KBM-7 (cell line): ENCODE data around the gene GRK4.
"Not testable (repeated sequence)": the region's sequence is repeated elsewhere in the genome, so short reads cannot be mapped to it uniquely, and the experiment has no call there.

ENCODE experiments used
- DNase-seq: peaks from one replicate; pipeline ENCODE4 v3.0.0-alpha.2; 2015
- in situ Hi-C: fragments of 300-500 bp; cut with MboI; formaldehyde crosslinking; loops from 2 replicates; pipeline ENCODE4 v1.14.3; 2020; ENCODE audit warnings: low sequenced_read_pairs, low pct_unique_long_range_greater_than_20kb, mixed read lengths

GRK4 gene

DNA sequence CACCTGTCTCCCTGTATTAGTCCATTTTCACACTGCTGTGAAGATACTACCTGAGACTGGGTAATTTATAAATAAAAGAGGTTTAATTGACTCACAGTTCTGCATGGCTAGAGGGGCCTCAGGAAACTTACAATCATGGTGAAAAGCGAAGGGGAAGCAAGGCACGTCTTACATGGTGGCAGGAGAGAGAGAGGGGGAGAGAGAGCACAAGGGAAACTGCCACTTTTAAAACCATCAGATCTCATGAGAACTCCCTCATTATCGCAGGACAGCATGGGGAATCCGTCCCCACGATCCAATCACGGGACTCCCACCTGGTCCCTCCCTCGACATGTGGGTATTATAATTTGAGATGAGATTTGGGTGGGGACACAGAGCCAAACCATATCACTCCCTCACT is 20.3 kb downstream of the GRK4 start:
- DNase-seq, in situ Hi-C loops: not testable (repeated sequence)

DNA sequence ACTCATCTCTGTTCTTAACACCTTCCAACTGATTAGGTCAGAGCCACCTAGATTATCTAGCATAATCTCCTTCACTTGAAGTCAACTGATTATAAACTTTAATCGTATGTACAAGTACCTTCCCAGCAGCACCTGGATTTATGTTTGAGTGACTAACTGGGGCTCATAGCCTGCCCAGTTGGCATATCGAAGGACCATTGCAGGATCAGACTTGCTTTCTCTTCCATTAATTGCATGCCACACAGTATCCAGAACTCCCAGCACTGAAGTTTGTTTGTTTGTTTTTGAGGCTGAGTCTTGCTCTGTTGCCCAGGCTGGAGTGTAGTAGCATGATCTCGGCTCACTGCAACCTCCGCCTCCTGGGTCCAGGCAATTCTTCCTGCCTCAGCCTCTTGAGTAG is 27.9 kb downstream of the GRK4 start:
- in situ Hi-C loops: no loop called here
- DNase-seq: no peak

DNA sequence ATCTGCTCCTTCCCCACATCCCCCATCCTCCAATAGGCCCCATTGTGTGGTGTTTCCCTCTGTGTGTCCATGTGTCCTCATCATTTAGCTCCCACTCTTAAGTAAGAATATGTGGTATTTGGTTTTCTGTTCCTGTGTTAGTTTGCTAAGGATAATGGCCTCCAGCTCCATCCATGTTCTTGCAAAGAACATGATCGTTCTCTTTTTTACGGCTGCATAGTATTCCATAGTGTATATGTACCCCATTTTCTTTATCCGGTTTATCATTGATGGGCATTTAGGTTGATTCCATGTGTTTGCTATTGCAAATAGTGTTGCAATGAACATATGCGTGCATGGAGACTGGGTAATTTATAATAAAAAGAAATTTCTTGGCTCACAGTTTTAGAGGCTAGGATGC is 31.5 kb downstream of the GRK4 start:
- in situ Hi-C loops: no loop called here
- no peak for DNase-seq

DNA sequence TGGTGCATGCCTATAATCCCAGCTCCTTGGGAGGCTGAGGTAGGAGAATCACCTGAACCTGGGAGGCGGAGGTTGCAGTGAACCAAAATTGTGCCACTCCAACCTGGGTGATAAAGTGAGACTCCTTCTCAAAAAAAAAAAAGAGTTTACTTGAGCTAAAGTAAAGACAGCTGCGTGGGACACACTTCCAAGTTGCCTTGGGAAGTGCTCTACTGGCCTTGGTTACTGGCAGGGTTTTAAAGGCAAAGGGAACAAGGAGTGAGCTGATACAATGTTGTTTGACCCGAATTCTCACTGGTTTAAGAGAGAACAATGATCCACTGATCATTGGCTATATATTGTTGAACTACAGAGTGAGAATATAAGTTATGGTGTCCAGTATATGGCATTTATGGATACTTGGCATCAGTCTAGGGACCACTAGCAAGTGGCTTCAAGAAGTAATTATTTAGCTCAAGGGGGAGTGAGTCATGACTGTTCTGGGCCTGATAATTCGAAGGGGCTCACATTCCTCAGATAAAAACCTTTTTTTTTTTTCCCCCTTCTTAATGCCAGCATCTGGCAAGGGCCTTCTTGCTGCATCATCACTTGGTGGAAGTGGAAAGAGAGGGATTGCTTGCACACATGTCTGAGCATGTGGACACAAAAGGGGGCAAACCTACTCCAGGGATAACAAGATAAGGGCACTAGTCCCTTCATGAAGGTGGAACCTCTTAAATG is 32.3 kb downstream of the GRK4 start:
- DNase-seq: no peak
- in situ Hi-C loops: no loop called here

DNA sequence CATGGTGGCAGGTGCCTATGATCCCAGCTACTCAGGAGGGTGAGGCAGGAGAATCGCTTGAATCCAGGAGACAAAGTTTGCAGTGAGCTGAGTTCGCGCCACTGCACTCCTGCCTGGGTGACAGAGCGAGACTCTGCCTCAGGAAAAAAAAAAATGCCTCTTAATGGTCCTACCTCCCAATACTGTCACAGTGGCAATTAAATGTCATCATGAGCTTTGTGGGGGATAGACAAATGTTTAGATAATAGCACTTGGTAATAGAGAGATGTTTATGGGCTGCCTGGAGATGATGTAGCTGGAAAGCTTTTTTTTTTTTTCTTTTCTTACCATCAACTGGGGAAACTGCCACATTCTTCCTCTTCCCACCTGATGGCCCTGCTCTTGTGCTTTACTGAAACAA is 33.0 kb downstream of the GRK4 start:
- DNase-seq: no peak
- in situ Hi-C loops: no loop called here

DNA sequence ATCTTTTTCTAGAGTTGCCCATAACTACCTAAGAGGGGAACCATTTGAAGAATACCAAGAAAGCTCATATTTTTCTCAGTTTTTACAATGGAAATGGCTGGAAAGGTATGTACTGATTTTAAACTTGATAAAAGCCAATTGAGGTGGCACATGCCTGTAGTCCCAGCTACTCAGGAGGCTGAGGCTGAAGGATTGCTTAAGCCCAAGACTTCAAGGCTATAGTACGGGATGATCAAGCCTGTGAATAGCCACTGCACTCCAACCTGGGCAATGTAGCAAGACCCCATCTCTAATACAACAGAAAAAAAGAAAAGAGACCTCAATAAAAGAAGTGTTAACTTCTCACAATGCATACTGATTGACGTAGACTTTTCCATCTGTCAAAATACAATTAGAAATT is 44.4 kb downstream of the GRK4 start:
- in situ Hi-C loops: no loop called here

DNA sequence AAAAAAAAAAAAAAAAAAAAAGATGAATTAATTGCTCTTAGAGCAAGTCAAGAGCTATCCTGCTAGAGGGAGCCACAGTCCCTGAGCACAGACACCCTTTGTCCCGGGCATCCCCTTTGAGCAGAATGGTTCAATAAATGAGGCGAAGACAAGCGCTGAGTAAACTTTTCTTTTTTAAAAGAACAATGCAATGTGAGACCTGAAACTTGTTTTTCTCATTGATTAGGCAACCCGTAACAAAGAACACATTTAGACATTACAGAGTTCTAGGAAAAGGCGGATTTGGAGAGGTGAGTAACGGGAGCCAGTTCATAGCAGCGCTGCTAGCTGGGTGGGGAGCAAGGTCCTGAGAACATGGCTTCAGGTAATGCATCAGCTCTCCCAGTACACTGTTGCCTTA is 46.1 kb downstream of the GRK4 start:
- peak; percentile 10 for DNase-seq
- in situ Hi-C loops: no loop called here

More for the DNA sequence above, 44.4 kb downstream of the GRK4 start:
- no peak for DNase-seq

DNA sequence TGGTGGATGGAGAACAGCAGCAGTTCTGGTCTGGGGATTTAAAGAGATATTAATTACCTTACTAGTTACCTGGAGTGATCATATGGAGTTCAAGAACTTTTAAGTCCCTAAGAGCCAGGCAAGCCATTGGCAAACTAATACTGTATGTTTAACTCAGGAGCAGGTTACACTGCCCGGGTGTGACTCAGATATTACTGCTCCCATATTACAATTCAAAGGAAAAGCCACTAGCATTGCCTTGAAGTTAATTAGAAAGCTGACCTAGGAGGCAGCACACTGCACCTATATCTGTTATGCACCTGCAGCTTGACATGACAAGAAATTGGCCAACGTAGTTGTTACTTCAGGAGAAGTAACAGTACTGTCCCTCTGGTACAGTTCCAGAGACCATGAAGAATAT is 47.2 kb downstream of the GRK4 start:
- no peak for DNase-seq
- in situ Hi-C loops: no loop called here

DNA sequence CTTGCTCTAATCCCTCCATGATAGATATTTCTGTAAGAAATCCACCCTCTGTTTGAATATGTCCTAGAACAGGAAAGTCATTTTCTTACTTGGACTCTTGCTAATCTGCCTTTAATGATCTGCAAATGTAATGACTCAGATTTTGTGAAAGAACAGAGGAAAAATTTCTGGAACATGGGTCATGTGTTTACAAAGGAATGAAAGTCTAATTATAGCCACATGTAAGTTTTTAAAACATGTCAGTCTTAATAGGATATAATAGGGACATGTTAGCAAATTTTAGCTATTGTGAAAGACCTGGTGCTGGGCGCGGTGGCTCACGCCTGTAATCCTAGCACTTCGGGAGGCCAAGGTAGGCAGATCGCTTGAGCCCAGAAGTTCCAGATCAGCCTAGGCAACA is 47.6 kb downstream of the GRK4 start:
- DNase-seq: no peak
- in situ Hi-C loops: no loop called here

DNA sequence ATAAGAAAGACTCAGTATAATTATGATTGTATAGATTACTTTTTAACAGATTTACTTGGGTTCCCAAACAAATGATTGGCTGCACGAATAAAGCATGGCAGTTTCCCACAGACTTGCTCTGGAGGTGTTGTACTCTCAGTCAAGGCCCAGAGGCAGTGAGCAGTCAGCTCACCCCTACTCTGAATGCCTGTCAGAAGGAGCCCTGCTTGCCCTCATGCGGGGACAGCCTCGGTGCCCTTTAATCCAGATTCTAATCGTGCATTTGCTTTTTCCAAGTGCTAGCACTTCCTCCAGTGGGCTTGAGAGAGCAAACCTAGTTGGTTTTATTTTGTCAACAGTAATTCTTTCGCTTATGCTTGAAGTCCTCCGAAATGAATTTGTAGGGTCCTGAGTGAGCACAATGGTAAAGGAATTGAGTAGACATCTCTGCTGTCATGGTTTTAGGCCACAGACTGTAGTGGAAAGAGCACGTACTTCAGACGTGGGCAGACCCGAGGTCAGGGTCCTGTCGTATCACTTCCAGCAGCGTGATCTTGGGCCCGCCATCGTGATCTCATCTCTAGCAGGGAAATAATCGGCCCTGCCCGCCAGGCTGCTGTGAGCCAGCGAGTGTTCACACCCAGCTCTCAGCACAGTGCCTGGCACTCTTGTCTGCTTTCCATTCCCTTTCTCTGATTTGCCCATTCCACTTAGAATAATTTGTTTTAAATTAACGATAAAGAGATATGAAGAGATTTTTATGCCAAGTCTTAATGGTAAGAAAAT is 48.3 kb downstream of the GRK4 start:
- DNase-seq: no peak
- in situ Hi-C loops: no loop called here

DNA sequence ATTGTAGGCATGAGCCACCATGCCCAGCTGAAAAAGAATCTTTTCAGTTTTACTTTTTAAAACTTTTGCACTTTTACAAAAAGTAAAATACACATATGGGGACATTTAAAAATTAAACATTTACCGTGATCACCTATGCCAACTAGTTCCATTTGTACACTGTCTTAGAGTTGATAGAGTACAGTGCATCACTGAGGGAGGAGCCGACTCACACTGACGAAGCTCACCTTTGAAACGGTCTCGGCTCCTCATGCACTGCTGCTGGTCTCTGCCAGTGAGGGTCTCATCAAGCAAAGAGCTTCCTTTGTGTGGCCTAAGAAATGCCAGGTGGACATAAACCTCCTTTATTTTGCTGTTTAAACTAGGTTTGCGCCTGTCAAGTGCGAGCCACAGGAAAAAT is 50.0 kb downstream of the GRK4 start:
- no peak for DNase-seq
- in situ Hi-C loops: no loop called here

DNA sequence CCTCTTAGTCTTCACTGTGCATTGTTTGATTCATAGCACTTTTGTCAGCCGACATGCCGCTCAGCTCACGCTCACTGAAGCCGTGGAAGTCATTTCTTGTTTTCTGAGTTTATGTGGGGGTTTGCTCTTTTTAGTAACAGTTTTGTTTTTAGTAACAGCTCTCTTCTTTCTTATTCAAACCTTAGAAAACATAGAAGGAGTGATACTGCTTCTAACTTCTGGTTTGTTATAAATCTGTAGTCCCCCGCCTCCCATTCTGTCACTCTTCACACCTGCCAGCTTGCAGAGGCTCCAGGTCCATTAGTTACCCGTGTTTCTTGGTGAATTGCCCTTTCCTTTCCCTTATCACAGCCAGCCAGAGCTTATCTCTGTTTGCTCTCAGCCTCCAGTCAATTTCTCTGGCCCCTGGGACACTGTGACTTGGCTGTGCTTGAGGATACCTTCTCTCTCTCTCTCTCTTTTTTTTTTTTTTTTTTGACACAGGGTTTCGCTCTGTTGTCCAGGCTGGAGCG is 50.5 kb downstream of the GRK4 start:
- no peak for DNase-seq
- in situ Hi-C loops: no loop called here

DNA sequence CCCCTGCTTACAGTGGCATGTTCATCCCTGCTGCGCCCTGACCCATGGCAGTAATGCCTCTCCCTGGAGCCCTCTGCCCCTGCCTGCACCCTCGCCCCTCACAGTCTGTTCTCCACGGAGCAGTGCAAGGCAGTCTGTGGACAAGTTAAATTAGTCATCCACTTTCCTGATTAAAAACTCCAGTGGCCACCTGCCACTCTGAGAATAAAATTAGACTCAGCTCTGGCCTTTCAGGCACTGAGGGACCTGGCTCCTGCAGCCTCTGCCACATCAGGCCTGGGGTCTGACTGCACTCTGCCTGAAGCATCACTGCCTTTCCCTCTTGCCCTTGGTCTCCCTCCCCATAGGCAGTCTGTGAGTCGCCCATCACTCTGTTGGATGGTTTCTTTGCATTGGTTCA is 53.6 kb downstream of the GRK4 start:
- DNase-seq: no peak
- in situ Hi-C loops: no loop called here

DNA sequence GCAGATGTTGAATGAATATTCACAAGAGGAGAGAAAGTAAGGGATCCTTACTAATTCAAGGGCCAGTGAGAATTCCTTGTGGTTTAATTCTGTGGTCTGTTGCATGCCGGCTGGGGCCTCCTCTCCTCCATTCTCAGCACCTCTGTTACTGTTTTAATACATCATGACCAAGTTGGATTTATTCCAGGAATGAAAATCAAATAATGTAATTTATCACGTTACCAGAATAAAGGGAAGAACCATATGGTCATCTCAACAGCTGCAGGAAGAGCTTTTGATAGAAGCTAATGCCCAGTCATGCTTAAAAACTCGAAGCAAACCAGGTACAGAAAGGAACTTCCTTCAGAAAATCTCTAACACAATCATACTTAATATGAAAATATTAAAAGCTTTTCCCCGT is 54.1 kb downstream of the GRK4 start:
- no peak for DNase-seq
- in situ Hi-C loops: no loop called here

DNA sequence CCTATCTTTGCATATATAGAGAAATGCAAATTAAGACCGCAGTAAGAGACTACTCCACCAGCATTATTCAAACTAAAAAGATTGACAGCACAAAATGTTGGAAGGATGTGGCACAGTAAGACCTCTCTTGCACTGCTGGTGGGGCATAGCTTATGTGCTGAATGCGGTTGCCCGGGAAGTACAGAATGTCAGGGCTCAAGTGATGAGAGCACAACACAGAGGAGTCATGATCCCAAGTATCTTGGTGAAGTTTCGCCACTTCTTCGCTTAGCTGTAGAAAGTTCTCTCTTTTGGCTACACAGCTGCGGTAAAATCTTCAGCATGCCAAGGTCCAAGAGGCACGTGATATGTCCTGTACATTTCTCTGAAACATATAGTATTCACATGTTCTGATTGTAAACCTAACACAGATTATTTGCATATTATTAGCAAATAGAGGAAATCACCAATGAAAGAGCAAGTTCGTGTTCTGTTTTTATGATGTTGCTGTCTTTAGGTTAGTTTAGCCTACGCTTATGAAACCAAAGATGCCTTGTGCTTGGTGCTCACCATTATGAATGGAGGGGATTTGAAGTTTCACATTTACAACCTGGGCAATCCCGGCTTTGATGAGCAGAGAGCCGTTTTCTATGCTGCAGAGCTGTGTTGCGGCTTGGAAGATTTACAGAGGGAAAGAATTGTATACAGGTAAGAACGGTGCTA is 55.9 kb downstream of the GRK4 start:
- in situ Hi-C loops: no loop called here
- no peak for DNase-seq

DNA sequence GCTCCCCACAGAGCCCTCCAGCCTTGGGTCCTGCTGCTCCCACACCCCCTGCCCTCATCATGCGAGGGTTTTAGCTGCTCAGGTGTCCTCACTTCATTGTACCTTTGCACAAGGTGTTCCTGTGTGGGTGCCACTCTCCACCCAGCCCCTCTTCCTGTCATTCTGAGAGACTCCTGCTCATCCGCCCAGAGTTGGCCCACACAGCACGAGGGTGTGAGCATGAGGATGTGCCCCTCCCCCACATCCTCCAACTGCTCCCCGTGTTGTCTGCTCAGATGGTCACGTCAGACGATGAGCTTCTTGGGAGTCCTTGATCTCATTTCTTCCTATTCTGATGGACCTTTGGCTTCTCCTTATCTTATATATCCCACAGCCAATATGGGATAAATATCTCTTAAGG is 57.8 kb downstream of the GRK4 start:
- in situ Hi-C loops: no loop called here
- no peak for DNase-seq

DNA sequence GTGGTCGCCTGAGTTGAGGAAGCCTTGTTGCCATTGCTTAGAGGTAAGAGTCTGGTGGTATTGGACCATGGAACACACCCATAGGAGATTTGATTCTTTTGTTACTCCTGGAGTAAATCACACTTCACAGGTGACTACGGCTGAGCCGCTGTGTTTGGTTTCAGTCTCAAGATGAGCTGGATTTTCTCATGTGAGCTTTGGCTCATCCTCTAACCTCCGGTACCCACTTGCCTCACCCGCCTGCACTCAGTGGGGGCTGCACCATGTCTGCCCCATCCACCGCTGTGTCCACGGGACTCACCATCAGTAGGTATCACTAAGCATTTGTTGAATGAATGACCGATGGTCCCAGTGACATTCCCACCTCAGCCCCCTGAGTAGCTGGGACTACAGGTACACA is 58.3 kb downstream of the GRK4 start:
- in situ Hi-C loops: no loop called here
- no peak for DNase-seq

DNA sequence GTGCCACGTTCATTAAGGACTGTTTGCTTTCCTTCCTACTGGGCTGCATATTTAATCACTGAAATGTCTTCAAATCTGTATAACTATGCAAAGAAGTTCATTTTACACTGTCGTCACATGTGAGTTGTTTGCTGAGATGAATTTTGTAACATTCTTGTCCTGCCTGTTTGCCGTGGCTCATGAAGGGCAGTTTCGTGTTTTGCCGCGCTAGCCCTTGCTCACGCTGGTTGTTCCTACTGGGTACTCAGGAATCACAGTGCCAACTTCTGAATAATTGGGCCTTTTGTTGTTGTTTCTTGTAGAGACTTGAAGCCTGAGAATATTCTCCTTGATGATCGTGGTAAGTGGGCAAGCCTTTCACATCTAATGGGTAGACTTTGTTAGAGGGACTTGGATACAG is 58.7 kb downstream of the GRK4 start:
- no peak for DNase-seq
- in situ Hi-C loops: no loop called here

DNA sequence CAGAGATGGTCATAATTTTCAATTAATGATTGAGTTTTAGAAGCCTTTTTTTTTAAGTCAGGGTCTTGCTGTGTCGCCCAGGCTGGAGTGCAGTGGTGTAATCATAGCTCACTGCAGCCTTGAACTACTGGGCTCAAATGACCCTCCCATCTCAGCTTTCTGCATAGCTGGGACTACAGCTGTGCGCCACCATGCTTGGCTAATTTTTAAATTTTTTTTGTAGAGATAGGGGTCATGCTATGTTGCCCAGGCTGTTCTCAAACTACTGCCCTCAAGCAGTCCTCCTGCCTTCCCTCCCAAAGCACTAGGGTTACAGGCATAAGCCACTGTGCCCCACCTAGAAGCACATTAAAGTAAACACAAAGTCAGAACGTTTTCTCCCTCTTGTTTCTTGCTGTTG is 59.3 kb downstream of the GRK4 start:
- in situ Hi-C loops: no loop called here
- DNase-seq: no peak

DNA sequence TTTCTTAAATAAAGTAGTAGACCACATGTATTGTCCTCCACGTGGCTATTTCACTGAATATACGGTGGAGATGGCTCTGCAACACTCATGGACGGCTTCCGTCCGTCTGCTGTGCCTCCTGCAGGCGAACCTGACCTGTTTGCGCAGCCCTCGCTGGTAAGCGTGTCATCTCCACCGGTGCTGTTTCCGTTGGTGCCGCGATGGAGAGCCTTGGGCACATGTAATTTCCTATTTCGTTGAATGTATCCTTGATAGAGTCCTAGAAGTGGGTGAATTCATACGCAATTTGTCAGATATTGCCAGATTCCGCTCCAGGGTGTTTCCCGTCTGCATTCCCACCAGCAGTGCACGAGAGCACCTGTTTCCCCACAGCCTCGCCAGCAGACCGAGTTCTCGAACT is 62.5 kb downstream of the GRK4 start:
- DNase-seq: no peak
- in situ Hi-C loops: no loop called here
